Osteocyte (in vitro differentiated cells): ENCODE data around the gene CPZ. TPM values are rescaled to one million over a fixed set of nuclear protein-coding genes. Genes with fewer than 3 reads are reported as not detected.

Source experiments
- DNase-seq: peaks from one replicate; pipeline ENCODE4 v3.0.0; 2021; ENCODE audit warnings: mixed read lengths; ENCODE audit not compliant: unreplicated experiment; ENCODE audit errors: extremely low spot score
- H3K27ac Mint-ChIP-seq: one replicate; pipeline ENCODE4 v1.8.0; 2021; ENCODE audit warnings: mild to moderate bottlenecking, mixed read lengths; ENCODE audit not compliant: unreplicated experiment
- H3K27me3 Mint-ChIP-seq: one replicate; pipeline ENCODE4 v1.8.0; 2021; ENCODE audit warnings: mixed read lengths; ENCODE audit not compliant: unreplicated experiment
- H3K36me3 Mint-ChIP-seq: one replicate; pipeline ENCODE4 v1.8.0; 2021; ENCODE audit warnings: mixed read lengths; ENCODE audit not compliant: unreplicated experiment
- H3K4me1 Mint-ChIP-seq: one replicate; pipeline ENCODE4 v1.8.0; 2021; ENCODE audit warnings: mixed read lengths; ENCODE audit not compliant: unreplicated experiment
- H3K4me3 Mint-ChIP-seq: one replicate; pipeline ENCODE4 v1.8.0; 2021; ENCODE audit warnings: mild to moderate bottlenecking, moderate library complexity, mixed read lengths; ENCODE audit not compliant: unreplicated experiment
- H3K9me3 Mint-ChIP-seq: one replicate; pipeline ENCODE4 v1.8.0; 2021; ENCODE audit warnings: mixed read lengths; ENCODE audit not compliant: unreplicated experiment
- CTCF ChIP-seq: fragments of 200-600 bp; sonication (generic); IDR thresholded peaks from 2 replicates; pipeline ENCODE4 v1.5.0; 2021; ENCODE audit warnings: antibody characterized with exemption, mild to moderate bottlenecking, moderate library complexity
- total RNA-seq: library from RNA; stranded (reverse); gene quantifications from 2 replicates; pipeline ENCODE4 v1.2.1, GENCODE V29; 2021

Gene CPZ
- total RNA-seq, 1 donor from 2014 or later, result 10.7 TPM

GRCh38 chr4:8560265-8561047, 32.1 kb upstream of the CPZ start:
- DNase-seq, result no peak
- Mint-ChIP-seq H3K36me3 (no peaks in the 10 kb centered on the region), H3K9me3 (no peaks in the 10 kb centered on the region), H3K27me3 (peaks cover 2% of the 10 kb centered on the region), H3K4me3 (no peak overlapping the region), H3K27ac (no peak overlapping the region), H3K4me1 (no peaks in the 10 kb centered on the region)
- no peak for TF ChIP-seq CTCF

- Mint-ChIP-seq H3K27ac (no peak overlapping the region), H3K27me3 (peaks cover 19% of the 10 kb centered on the region), H3K36me3 (no peaks in the 10 kb centered on the region), H3K9me3 (no peaks in the 10 kb centered on the region), H3K4me3 (no peak overlapping the region), H3K4me1 (peaks cover 6% of the 10 kb centered on the region)
- no peak for DNase-seq
- no peak for TF ChIP-seq CTCF
Measured at GRCh38 chr4:8564595-8564994, 28.0 kb upstream of the CPZ start.

GRCh38 chr4:8568068-8568668, 24.4 kb upstream of the CPZ start:
- peaks cover 6% of the 10 kb centered on the region for H3K4me1 Mint-ChIP-seq
- no peak for DNase-seq

GRCh38 chr4:8570201-8570600, 22.4 kb upstream of the CPZ start:
- Mint-ChIP-seq H3K27me3 (peaks cover 20% of the 10 kb centered on the region), H3K9me3 (no peaks in the 10 kb centered on the region), H3K36me3 (no peaks in the 10 kb centered on the region), H3K4me3 (no peak overlapping the region), H3K27ac (no peak overlapping the region), H3K4me1 (peaks cover 6% of the 10 kb centered on the region)
- no peak for TF ChIP-seq CTCF
- no peak for DNase-seq

More at GRCh38 chr4:8568068-8568668, 24.4 kb upstream of the CPZ start:
- no peak overlapping the region for H3K27ac Mint-ChIP-seq
- H3K27me3 Mint-ChIP-seq, result peaks cover 21% of the 10 kb centered on the region
- no peak overlapping the region for H3K4me3 Mint-ChIP-seq
- no peaks in the 10 kb centered on the region for H3K9me3 Mint-ChIP-seq
- TF ChIP-seq CTCF, result no peak
- no peaks in the 10 kb centered on the region for H3K36me3 Mint-ChIP-seq
